Activated CD4-positive, alpha-beta memory T cell treated with anti-CD3 and anti-CD28 coated beads for 36 hours (primary cell): Measurements from ENCODE around the gene SRD5A1. TPM values are rescaled to one million over a fixed set of nuclear protein-coding genes. Genes with fewer than 3 reads are reported as not detected.
A peak's percentile ranks its signal among the peaks of the same experiment; 100 is the strongest.

Experiments
- CTCF ChIA-PET: fragments of 350-600 bp; sonication (Branson Sonifier 250); formaldehyde crosslinking; loops from one replicate; lab custom pipeline; 2021; ENCODE audit warnings: antibody characterized with exemption, inconsistent platforms; lab: Charles Lee
- POLR2A ChIA-PET: fragments of 350-600 bp; sonication (Branson Sonifier 250); formaldehyde crosslinking; loops from one replicate; lab custom pipeline; 2021; ENCODE audit warnings: antibody characterized with exemption; lab: Charles Lee
- DNase-seq: peaks from one replicate; pipeline ENCODE4 v3.0.0-alpha.2; 2020
- H3K27ac Mint-ChIP-seq: one replicate; pipeline ENCODE4 v1.8.0; 2021; ENCODE audit warnings: mixed read lengths
- H3K27me3 Mint-ChIP-seq: one replicate; pipeline ENCODE4 v1.8.0; 2021; ENCODE audit warnings: mixed read lengths
- H3K36me3 Mint-ChIP-seq: one replicate; pipeline ENCODE4 v1.8.0; 2021; ENCODE audit warnings: mixed read lengths
- H3K4me1 Mint-ChIP-seq: one replicate; pipeline ENCODE4 v1.8.0; 2021; ENCODE audit warnings: low read depth, mixed read lengths
- H3K4me3 Mint-ChIP-seq: one replicate; pipeline ENCODE4 v1.8.0; 2021; ENCODE audit warnings: mild to moderate bottlenecking, mixed read lengths
- H3K9me3 Mint-ChIP-seq: one replicate; pipeline ENCODE4 v1.8.0; 2021; ENCODE audit warnings: mixed read lengths
- intact Hi-C: fragments of 100-400 bp; cut with micrococcal nuclease; formaldehyde crosslinking; loops from one replicate; pipeline ENCODE4 v1.15.1; 2023
- total RNA-seq, 2 experiments: library from RNA; stranded (reverse); gene quantifications; one replicate each; pipeline ENCODE4 v1.2.3, GENCODE V29; 2021

The SRD5A1 gene
- total RNA-seq, 2 experiments from 2014 or later: 9.5 to 11.0 TPM

GRCh38 chr5:6718161-6718681, 85.0 kb downstream of the SRD5A1 start:
- Mint-ChIP-seq H3K36me3 (peaks cover 21% of the 10 kb centered on the region), H3K27me3 (no peaks in the 10 kb centered on the region), H3K4me1 (peaks cover 72% of the 10 kb centered on the region), H3K9me3 (no peaks in the 10 kb centered on the region), H3K4me3 (no peak overlapping the region), H3K27ac (no peak overlapping the region)
- ChIA-PET CTCF (no interaction called here), POLR2A (no interaction called here)
- intact Hi-C loops: no loop called here
- DNase-seq: no peak

GRCh38 chr5:6718718-6719117, 85.5 kb downstream of the SRD5A1 start:
- Mint-ChIP-seq H3K27ac (peak overlapping the region; percentile 4), H3K36me3 (peaks cover 25% of the 10 kb centered on the region)

GRCh38 chr5:6719417-6719816, 86.2 kb downstream of the SRD5A1 start:
- Mint-ChIP-seq H3K27ac (no peak overlapping the region), H3K4me3 (no peak overlapping the region), H3K27me3 (no peaks in the 10 kb centered on the region), H3K36me3 (peaks cover 30% of the 10 kb centered on the region), H3K4me1 (peaks cover 84% of the 10 kb centered on the region), H3K9me3 (no peaks in the 10 kb centered on the region)
- intact Hi-C loops: no loop called here
- ChIA-PET POLR2A (no interaction called here), CTCF (no interaction called here)
- no peak for DNase-seq

More at GRCh38 chr5:6718718-6719117, 85.5 kb downstream of the SRD5A1 start:
- H3K9me3 Mint-ChIP-seq: no peaks in the 10 kb centered on the region
- H3K4me1 Mint-ChIP-seq: peaks cover 77% of the 10 kb centered on the region
- H3K4me3 Mint-ChIP-seq: no peak overlapping the region
- DNase-seq: no peak
- ChIA-PET CTCF (no interaction called here), POLR2A (no interaction called here)
- no peaks in the 10 kb centered on the region for H3K27me3 Mint-ChIP-seq
- intact Hi-C loops: no loop called here

DNA sequence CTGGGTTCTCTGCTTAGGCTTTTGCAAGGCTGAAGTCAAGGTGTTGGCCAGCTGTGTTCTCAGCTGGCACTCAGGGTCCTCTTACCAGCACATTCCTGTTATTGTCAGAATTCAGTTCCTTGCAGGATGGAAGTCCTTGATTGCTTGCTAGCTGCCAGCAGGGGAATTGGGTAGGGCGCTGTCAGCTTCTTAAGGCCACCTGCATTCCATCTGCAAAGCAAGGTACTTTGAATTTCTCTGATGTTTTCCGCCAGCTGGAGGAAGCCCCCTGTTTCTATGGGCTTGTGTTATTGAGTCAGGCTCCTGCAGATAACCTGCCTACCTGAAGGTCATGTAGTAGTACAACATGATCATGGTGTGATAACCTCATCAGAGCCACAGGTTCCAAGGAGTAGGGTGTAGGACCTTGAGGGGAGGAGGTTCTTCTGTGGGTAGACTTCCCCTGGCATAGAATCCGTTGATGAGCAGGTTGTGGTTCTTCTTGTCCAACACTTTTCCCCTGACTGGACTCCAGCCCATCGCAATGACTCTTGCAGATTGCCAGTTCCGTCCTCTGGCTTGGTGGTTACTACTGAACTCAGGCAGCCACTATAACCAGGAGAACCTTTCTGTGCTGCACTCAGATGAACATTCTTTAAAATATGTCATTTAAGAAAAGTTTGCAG, 86.8 kb downstream of the SRD5A1 start:
- H3K36me3 Mint-ChIP-seq: peaks cover 29% of the 10 kb centered on the region
- ChIA-PET CTCF (no interaction called here), POLR2A (no interaction called here)
- peaks cover 89% of the 10 kb centered on the region for H3K4me1 Mint-ChIP-seq
- intact Hi-C loops: no loop called here
- no peaks in the 10 kb centered on the region for H3K9me3 Mint-ChIP-seq
- DNase-seq: no peak
- H3K27ac Mint-ChIP-seq: no peak overlapping the region
- no peak overlapping the region for H3K4me3 Mint-ChIP-seq
- H3K27me3 Mint-ChIP-seq: no peaks in the 10 kb centered on the region

DNA sequence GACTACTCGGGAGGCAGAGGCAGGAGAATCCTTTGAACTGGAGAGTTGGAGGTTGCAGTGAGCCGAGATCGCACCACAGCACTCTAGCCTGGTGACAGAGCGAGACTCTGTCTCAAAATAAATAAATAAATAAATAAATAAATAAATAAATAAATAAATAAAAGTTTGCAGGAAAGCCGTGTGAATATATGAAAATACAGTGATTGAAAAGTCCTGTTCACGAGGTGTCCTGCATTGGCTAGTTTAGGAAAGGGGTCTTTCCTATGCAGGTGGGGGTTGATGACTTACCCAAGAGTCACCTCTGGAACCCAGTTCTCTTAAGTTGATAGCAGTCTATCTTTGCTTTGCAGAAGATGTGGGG, 87.3 kb downstream of the SRD5A1 start:
- intact Hi-C loops: no loop called here
- POLR2A ChIA-PET: no interaction called here

DNA sequence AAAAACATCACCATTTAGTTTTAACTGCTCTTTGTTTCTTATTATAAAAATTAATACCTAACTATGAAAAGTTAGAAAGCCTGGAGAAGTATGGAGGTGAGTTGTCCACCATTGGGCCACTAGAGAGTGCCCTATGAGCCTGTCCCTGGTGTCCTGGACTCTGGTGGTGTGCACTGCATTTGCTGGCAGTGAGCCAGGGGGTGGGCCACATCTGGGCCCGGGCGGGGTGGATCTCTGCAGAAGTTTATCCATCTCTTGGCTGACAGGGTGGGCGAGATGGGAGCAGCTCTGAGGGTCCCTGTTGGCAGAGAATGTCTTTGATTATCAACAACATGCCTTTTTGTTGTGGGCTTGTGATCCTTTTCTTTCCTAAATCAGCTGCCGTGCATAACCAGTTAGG, 88.2 kb downstream of the SRD5A1 start:
- intact Hi-C loops: no loop called here
- no peaks in the 10 kb centered on the region for H3K27me3 Mint-ChIP-seq
- CTCF ChIA-PET: no interaction called here
- H3K9me3 Mint-ChIP-seq: no peaks in the 10 kb centered on the region
- H3K4me1 Mint-ChIP-seq: peaks cover 91% of the 10 kb centered on the region
- POLR2A ChIA-PET: interaction anchor here (1.6 kb wide), 1 partner anchor 15 kb away, joined by 6 read pairs; no protein-coding TSS in a partner anchor
- H3K4me3 Mint-ChIP-seq: peak overlapping the region; percentile 31
- H3K36me3 Mint-ChIP-seq: peaks cover 30% of the 10 kb centered on the region
- no peak overlapping the region for H3K27ac Mint-ChIP-seq
- no peak for DNase-seq

More for the DNA sequence above, 87.3 kb downstream of the SRD5A1 start:
- CTCF ChIA-PET: no interaction called here
- Mint-ChIP-seq H3K27me3 (no peaks in the 10 kb centered on the region), H3K4me1 (peaks cover 91% of the 10 kb centered on the region), H3K4me3 (no peak overlapping the region), H3K36me3 (peaks cover 29% of the 10 kb centered on the region), H3K9me3 (no peaks in the 10 kb centered on the region), H3K27ac (no peak overlapping the region)
- no peak for DNase-seq

DNA sequence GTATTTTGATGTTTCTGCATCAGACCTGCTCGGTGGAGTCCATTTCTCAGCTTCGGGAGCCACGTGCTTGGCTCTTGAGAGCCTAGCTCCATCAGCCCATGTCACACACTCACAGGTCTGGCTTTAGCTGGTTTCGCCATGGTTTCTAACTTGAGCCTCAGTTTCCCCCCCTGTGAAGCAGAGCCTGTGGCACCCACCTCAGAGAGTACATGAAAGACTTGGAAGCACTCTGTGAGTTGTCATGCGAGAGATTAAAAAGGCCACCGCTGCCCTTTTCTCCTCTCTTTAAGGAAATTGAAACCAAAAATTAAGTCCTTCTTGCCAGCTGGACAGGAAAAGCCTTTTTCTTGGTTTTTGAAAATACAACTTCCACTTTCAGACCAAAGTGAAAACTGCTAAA, 88.8 kb downstream of the SRD5A1 start:
- peak overlapping the region; percentile 62 for H3K27ac Mint-ChIP-seq
- H3K36me3 Mint-ChIP-seq: peaks cover 30% of the 10 kb centered on the region
- peaks cover 91% of the 10 kb centered on the region for H3K4me1 Mint-ChIP-seq
- no peaks in the 10 kb centered on the region for H3K27me3 Mint-ChIP-seq
- H3K4me3 Mint-ChIP-seq: peak overlapping the region; percentile 31
- POLR2A ChIA-PET: interaction anchor here (1.6 kb wide), 1 partner anchor 15 kb away, joined by 6 read pairs; no protein-coding TSS in a partner anchor
- H3K9me3 Mint-ChIP-seq: no peaks in the 10 kb centered on the region
- CTCF ChIA-PET: interaction anchor here (1.1 kb wide), 2 partner anchors 23 to 89 kb away, joined by 3 read pairs; partner anchors contain the start of gene NSUN2
- intact Hi-C loops: no loop called here
- DNase-seq: no peak

GRCh38 chr5:6723122-6723815, 90.0 kb downstream of the SRD5A1 start:
- no peaks in the 10 kb centered on the region for H3K27me3 Mint-ChIP-seq
- peaks cover 91% of the 10 kb centered on the region for H3K4me1 Mint-ChIP-seq
- intact Hi-C loops: no loop called here
- H3K36me3 Mint-ChIP-seq: peaks cover 30% of the 10 kb centered on the region
- ChIA-PET CTCF (interaction anchor here (1.1 kb wide), 2 partner anchors 22 to 91 kb away, joined by 3 read pairs; partner anchors contain the start of gene NSUN2), POLR2A (no interaction called here)
- DNase-seq: no peak
- no peak overlapping the region for H3K27ac Mint-ChIP-seq
- no peaks in the 10 kb centered on the region for H3K9me3 Mint-ChIP-seq
- no peak overlapping the region for H3K4me3 Mint-ChIP-seq

DNA sequence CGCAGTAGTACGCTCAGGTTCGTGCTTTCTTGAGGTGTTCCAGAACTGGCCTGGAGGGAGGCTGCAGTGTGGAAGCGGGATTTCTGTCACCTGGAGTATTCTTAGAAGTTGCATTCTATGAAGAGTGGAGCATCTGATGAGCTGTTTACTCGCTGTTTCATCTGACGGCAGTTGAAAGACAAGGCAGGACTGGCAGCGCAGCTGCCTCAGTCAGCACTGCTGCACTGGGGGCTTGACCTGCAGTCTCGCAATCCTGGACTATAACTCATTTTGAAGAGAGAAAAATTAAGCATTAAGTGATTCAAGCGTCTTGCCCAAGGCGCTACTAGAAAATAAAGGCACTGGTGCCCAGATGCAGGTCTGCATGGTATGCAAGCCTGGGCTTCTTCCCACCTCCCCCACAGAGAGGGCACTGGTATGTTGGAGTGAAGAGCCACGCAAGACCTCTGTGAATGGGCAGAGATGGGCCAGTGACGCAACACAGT, 90.6 kb downstream of the SRD5A1 start:
- no peak for DNase-seq
- intact Hi-C loops: no loop called here
- Mint-ChIP-seq H3K9me3 (no peaks in the 10 kb centered on the region), H3K27ac (no peak overlapping the region), H3K36me3 (peaks cover 27% of the 10 kb centered on the region), H3K27me3 (no peaks in the 10 kb centered on the region), H3K4me3 (no peak overlapping the region), H3K4me1 (peaks cover 91% of the 10 kb centered on the region)
- POLR2A ChIA-PET: no interaction called here
- CTCF ChIA-PET: no interaction called here

Other genes starting within 250 kb of the SRD5A1 start
- gene UBE2QL1, start 184.6 kb upstream of the SRD5A1 start, total RNA-seq: not detected
- gene NSUN2, start 396 bp upstream of the SRD5A1 start, total RNA-seq: 10 to 100 TPM; 78.5 to 86.7 TPM
- gene TENT4A, start 80.0 kb downstream of the SRD5A1 start, total RNA-seq: 10 to 100 TPM; 26.6 to 29.2 TPM